Neural progenitor cell (in vitro differentiated cells): ENCODE measurements around the gene SPRYD7.

Experiments
- CTCF ChIP-seq: fragments of 200-600 bp; sonication (generic); IDR thresholded peaks from 2 replicates; pipeline ENCODE4 v1.5.1; 2017; ENCODE audit warnings: antibody characterized with exemption, mild to moderate bottlenecking
- EZH2phosphoT487 ChIP-seq: fragments of 200-600 bp; sonication (generic); IDR thresholded peaks from 2 replicates; pipeline ENCODE4 v1.6.1; 2017; ENCODE audit warnings: antibody characterized with exemption

- TF ChIP-seq CTCF (no peak), EZH2phosphoT487 (no peak)
Measured at GRCh38 chr13:49936968-49937273, 781 bp upstream of the SPRYD7 start.
